Activated B cell treated with CpG ODN at 0.5 μM for 24 hours (primary cell): ENCODE results near the gene MRPL2. TPM values are rescaled to one million over a fixed set of nuclear protein-coding genes. Genes with fewer than 3 reads are reported as not detected.

Experiments used
- ATAC-seq: fragments of 200-7000 bp; cut with Tn5 transposase; one replicate; pipeline ENCODE4 v1.10.0; 2021; ENCODE audit warnings: low read depth, mild to moderate bottlenecking, moderate library complexity
- CTCF ChIA-PET: fragments of 350-600 bp; sonication (Branson Sonifier 250); formaldehyde crosslinking; loops from one replicate; lab custom pipeline; 2021; ENCODE audit warnings: antibody characterized with exemption; lab: Charles Lee
- POLR2A ChIA-PET: fragments of 350-600 bp; sonication (Branson Sonifier 250); formaldehyde crosslinking; loops from one replicate; lab custom pipeline; 2021; ENCODE audit warnings: antibody characterized with exemption; lab: Charles Lee
- DNase-seq: peaks from one replicate; pipeline ENCODE4 v3.0.0; 2022
- H3K27ac Mint-ChIP-seq: one replicate; pipeline ENCODE4 v1.8.0; 2020; ENCODE audit warnings: mixed read lengths
- H3K27me3 Mint-ChIP-seq: one replicate; pipeline ENCODE4 v1.8.0; 2021; ENCODE audit warnings: mixed read lengths
- H3K36me3 Mint-ChIP-seq: one replicate; pipeline ENCODE4 v1.8.0; 2021; ENCODE audit warnings: low read depth, mixed read lengths
- H3K4me1 Mint-ChIP-seq: one replicate; pipeline ENCODE4 v1.8.0; 2021; ENCODE audit warnings: mixed read lengths
- H3K4me3 Mint-ChIP-seq: one replicate; pipeline ENCODE4 v1.8.0; 2020; ENCODE audit warnings: mild to moderate bottlenecking, mixed read lengths
- H3K9me3 Mint-ChIP-seq: one replicate; pipeline ENCODE4 v1.8.0; 2020; ENCODE audit warnings: mixed read lengths
- intact Hi-C: fragments of 100-400 bp; cut with micrococcal nuclease; formaldehyde crosslinking; loops from one replicate; pipeline ENCODE4 v1.15.1; 2024
- total RNA-seq: library from RNA; stranded (reverse); gene quantifications from 2 replicates; pipeline ENCODE4 v1.2.3, GENCODE V29; 2022
- TF ChIP-seq, protein P1 (sequence below): fragments of 200-600 bp; IDR thresholded peaks from one replicate; pipeline ENCODE4 v1.8.0; 2022; ENCODE audit warnings: antibody characterized with exemption, mild to moderate bottlenecking

Gene MRPL2
- total RNA-seq, 1 donor from 2014 or later = 43.9 TPM

GRCh38 chr6:43024436-43024835 is 34.8 kb downstream of the MRPL2 start:
- H3K27me3 Mint-ChIP-seq = no peaks in the 10 kb centered on the region
- intact Hi-C loops = no loop called here
- H3K4me3 Mint-ChIP-seq = peak overlapping the region; percentile 4
- ATAC-seq (no peak), DNase-seq (no peak)
- CTCF ChIA-PET = no interaction called here
- POLR2A ChIA-PET = interaction anchor here (1.0 kb wide), 1 partner anchor 10 kb away, joined by 3 read pairs; the partner anchor contains the start of genes KLHDC3 and MEA1
- no peak overlapping the region for H3K27ac Mint-ChIP-seq
- peaks cover 13% of the 10 kb centered on the region for H3K4me1 Mint-ChIP-seq
- peaks cover 58% of the 10 kb centered on the region for H3K36me3 Mint-ChIP-seq
- TF ChIP-seq, protein P1, sequence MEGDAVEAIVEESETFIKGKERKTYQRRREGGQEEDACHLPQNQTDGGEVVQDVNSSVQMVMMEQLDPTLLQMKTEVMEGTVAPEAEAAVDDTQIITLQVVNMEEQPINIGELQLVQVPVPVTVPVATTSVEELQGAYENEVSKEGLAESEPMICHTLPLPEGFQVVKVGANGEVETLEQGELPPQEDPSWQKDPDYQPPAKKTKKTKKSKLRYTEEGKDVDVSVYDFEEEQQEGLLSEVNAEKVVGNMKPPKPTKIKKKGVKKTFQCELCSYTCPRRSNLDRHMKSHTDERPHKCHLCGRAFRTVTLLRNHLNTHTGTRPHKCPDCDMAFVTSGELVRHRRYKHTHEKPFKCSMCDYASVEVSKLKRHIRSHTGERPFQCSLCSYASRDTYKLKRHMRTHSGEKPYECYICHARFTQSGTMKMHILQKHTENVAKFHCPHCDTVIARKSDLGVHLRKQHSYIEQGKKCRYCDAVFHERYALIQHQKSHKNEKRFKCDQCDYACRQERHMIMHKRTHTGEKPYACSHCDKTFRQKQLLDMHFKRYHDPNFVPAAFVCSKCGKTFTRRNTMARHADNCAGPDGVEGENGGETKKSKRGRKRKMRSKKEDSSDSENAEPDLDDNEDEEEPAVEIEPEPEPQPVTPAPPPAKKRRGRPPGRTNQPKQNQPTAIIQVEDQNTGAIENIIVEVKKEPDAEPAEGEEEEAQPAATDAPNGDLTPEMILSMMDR = no peak
- H3K9me3 Mint-ChIP-seq = no peaks in the 10 kb centered on the region

GRCh38 chr6:43021270-43022047 is 37.8 kb downstream of the MRPL2 start, which contains the start of gene RRP36:
TSS of gene RRP36 (plus strand) at chr6:43021623. CDS start at chr6:43021655, 32 bp downstream.
- H3K9me3 Mint-ChIP-seq = no peaks in the 10 kb centered on the region
- CTCF ChIA-PET = interaction anchor here (1.1 to 1.2 kb wide), 2 partner anchors 10 to 122 kb away, joined by 3 to 4 read pairs; no protein-coding TSS in a partner anchor
- DNase-seq = peak; percentile 67
- H3K4me1 Mint-ChIP-seq = peaks cover 20% of the 10 kb centered on the region
- intact Hi-C loops = loop anchor here (1.0 kb wide), 2 partner anchors 8 to 32 kb away; partner anchors contain the start of genes CUL7 and MEA1
- peaks cover 54% of the 10 kb centered on the region for H3K36me3 Mint-ChIP-seq
- ATAC-seq = peak; percentile 89
- TF ChIP-seq, protein P1 = no peak
- peak within 1 kb of the TSS; percentile 97 for H3K4me3 Mint-ChIP-seq
- POLR2A ChIA-PET = interaction anchor here (0.6 to 3.4 kb wide), 13 partner anchors 7 to 1239 kb away, joined by 3 to 37 read pairs (median 4); partner anchors contain the start of genes CNPY3, CUL7, CUL9 and KLC4
- no peaks in the 10 kb centered on the region for H3K27me3 Mint-ChIP-seq
- peak within 1 kb of the TSS; percentile 84 for H3K27ac Mint-ChIP-seq

DNA sequence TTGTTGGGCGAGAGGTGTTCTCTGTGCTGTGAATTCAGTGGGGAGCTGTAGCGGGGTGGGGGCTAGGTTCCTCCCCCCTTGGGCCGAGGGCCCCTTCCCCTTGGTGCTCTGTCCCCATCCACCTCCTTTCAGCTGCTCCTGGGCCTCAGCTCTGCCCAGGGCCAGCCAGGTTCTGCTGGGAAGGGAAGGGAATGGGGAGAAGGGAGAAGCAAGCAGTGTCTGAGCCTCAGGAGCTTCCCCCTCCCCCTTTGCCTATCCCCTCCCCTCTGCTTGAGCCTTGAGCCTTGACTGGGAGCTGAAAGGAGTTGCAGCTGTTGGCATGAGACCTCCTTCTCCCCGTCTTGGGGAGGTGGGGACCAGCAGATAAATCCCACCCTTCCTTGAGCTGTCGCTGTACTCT is 38.4 kb downstream of the MRPL2 start:
- POLR2A ChIA-PET = interaction anchor here (0.6 to 3.4 kb wide), 8 partner anchors 33 to 1238 kb away, joined by 3 to 37 read pairs (median 8); partner anchors contain the start of genes CNPY3, CUL7, CUL9 and KLC4
- H3K27ac Mint-ChIP-seq = peak overlapping the region; percentile 81
- TF ChIP-seq, protein P1 = no peak

GRCh38 chr6:43020052-43020705 is 39.1 kb downstream of the MRPL2 start:
- ChIA-PET POLR2A (interaction anchor here (1.9 to 3.4 kb wide), 3 partner anchors 34 to 91 kb away, joined by 7 to 37 read pairs (median 22); partner anchors contain the start of genes CNPY3, CUL7 and PPP2R5D), CTCF (interaction anchor here (1.2 kb wide), 1 partner anchor 9 kb away, joined by 3 read pairs; no protein-coding TSS in a partner anchor)
- H3K4me1 Mint-ChIP-seq = peaks cover 28% of the 10 kb centered on the region
- ATAC-seq (no peak), DNase-seq (no peak)
- TF ChIP-seq, protein P1 = no peak
- H3K4me3 Mint-ChIP-seq = peak overlapping the region; percentile 28
- H3K27ac Mint-ChIP-seq = peak overlapping the region; percentile 50
- H3K9me3 Mint-ChIP-seq = no peaks in the 10 kb centered on the region
- H3K27me3 Mint-ChIP-seq = no peaks in the 10 kb centered on the region
- H3K36me3 Mint-ChIP-seq = peaks cover 50% of the 10 kb centered on the region
- intact Hi-C loops = no loop called here

More for the DNA sequence above, 38.4 kb downstream of the MRPL2 start:
- CTCF ChIA-PET = interaction anchor here (1.1 to 1.2 kb wide), 2 partner anchors 10 to 123 kb away, joined by 3 to 4 read pairs; no protein-coding TSS in a partner anchor
- Mint-ChIP-seq H3K27me3 (no peaks in the 10 kb centered on the region), H3K9me3 (no peaks in the 10 kb centered on the region), H3K36me3 (peaks cover 53% of the 10 kb centered on the region), H3K4me1 (peaks cover 26% of the 10 kb centered on the region), H3K4me3 (peak overlapping the region; percentile 97)
- intact Hi-C loops = loop anchor here (1.0 kb wide), 2 partner anchors 8 to 32 kb away; partner anchors contain the start of genes CUL7 and MEA1
- DNase-seq (no peak), ATAC-seq (no peak)
